ENCODE data around the gene OSBPL6.

OSBPL6 gene

GRCh38 chr2:178397002-178397605, 202.8 kb downstream of the OSBPL6 start:
- Histone ChIP-seq H3K4me3 (ENCODE audit: low read depth, low read length) (no peak overlapping the region), H3K27me3 (replicated peaks) (no peaks in the 10 kb centered on the region), H3K36me3 (replicated peaks) (no peaks in the 10 kb centered on the region), H3K27ac (no peak overlapping the region)
- in situ Hi-C loops (cut with HindIII; ENCODE audit: low pct_ligation_motif_present, low sequenced_read_pairs): no loop called here
- peak; percentile 36 for DNase-seq
- TF ChIP-seq CTCF (IDR thresholded peaks at IDR 0.05; ENCODE audit: low read depth, low read length, missing control alignments): peak; percentile 55

- Histone ChIP-seq H3K36me3 (replicated peaks) (no peaks in the 10 kb centered on the region), H3K4me3 (ENCODE audit: low read depth, low read length) (no peak overlapping the region), H3K27ac (no peak overlapping the region), H3K27me3 (replicated peaks) (no peaks in the 10 kb centered on the region)
- no peak for TF ChIP-seq CTCF (IDR thresholded peaks at IDR 0.05; ENCODE audit: low read depth, low read length, missing control alignments)
- in situ Hi-C loops (cut with HindIII; ENCODE audit: low pct_ligation_motif_present, low sequenced_read_pairs): loop anchor here (25.0 kb wide), 1 partner anchor 265 kb away; no protein-coding TSS in a partner anchor
- DNase-seq: no peak
Observed at GRCh38 chr2:178401994-178402437, 207.7 kb downstream of the OSBPL6 start.

DNA sequence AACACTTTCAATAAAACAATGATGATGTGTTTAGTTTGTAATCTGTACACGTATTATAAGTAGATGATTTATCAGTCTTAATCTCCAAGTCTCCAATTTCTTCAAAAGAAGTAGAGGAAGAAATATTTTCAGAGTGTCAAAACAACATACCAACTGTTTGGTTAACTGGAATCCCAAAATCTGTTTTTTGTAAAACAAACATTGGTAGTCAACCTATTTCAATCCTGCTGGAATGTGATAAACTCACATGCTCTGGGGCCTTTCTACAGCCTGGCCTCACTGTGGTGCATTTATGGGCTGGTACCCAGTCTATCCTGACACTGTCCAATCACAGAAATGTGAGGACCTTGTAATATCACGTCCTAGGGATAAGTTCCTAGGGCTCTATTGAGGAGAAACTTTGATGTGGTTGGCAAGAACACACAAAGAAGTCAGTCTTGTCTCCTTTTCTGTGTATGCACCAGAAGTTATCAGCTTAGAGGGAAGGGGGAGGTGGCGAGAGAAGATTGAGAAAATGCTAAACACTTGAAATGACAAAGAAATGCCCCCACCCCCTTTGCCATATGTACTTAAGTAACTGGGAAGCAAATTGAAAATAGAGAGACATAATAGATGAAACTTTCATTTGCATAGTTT, 209.5 kb downstream of the OSBPL6 start:
- TF ChIP-seq CTCF (IDR thresholded peaks at IDR 0.05; ENCODE audit: low read depth, low read length, missing control alignments): no peak
- no peak for DNase-seq
- in situ Hi-C loops (cut with HindIII; ENCODE audit: low pct_ligation_motif_present, low sequenced_read_pairs): loop anchor here (25.0 kb wide), 1 partner anchor 266 kb away; no protein-coding TSS in a partner anchor

DNA sequence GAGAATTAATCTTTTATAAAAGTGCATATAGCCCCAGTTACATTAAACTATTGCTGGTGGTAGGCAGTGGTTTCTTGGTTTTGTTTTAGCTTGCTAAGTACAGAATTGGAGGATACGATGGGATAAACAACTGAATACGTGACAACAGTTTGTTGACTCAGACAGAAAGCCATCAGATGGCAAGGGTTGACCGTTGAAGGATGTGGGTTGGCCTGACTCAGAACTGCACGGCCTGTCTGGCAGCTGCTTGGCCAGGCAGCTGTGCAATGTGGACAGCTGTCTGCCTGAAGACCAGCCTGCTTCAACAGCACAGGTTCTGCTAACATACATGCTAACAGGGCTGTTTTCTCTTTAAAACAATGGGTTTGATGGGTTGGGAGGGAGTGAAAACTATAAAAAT, 210.1 kb downstream of the OSBPL6 start:
- peak overlapping the region; percentile 25 for H3K27ac ChIP-seq
- no peak overlapping the region for H3K4me3 ChIP-seq (ENCODE audit: low read depth, low read length)
- no peaks in the 10 kb centered on the region for H3K36me3 ChIP-seq (replicated peaks)
- TF ChIP-seq CTCF (IDR thresholded peaks at IDR 0.05; ENCODE audit: low read depth, low read length, missing control alignments): no peak
- H3K27me3 ChIP-seq (replicated peaks): no peaks in the 10 kb centered on the region
- peak; percentile 84 for DNase-seq
- in situ Hi-C loops (cut with HindIII; ENCODE audit: low pct_ligation_motif_present, low sequenced_read_pairs): loop anchor here (25.0 kb wide), 1 partner anchor 267 kb away; no protein-coding TSS in a partner anchor

More for the DNA sequence above, 209.5 kb downstream of the OSBPL6 start:
- Histone ChIP-seq H3K27ac (peak overlapping the region; percentile 25), H3K27me3 (replicated peaks) (no peaks in the 10 kb centered on the region), H3K36me3 (replicated peaks) (no peaks in the 10 kb centered on the region), H3K4me3 (ENCODE audit: low read depth, low read length) (no peak overlapping the region)

DNA sequence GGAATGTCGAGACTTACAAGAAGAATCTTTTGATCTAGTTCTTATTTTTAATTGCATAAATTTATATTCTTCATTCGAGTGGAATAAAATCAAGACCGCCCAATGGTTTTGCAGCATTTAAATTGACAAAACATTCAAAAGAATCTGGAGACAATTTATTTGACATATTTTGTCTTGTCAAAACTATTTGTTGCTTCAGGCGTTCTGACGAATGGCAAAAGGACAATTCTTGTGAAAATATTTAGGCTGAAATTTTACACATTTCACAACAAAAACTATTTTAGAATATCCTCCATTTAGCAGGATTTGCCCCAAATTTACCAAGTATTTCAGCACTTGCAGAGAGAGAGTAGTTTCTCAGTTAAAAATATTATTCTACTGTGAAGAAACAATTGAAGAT, 214.9 kb downstream of the OSBPL6 start:
- in situ Hi-C loops (cut with HindIII; ENCODE audit: low pct_ligation_motif_present, low sequenced_read_pairs): loop anchor here (25.0 kb wide), 1 partner anchor 272 kb away; no protein-coding TSS in a partner anchor
- TF ChIP-seq CTCF (IDR thresholded peaks at IDR 0.05; ENCODE audit: low read depth, low read length, missing control alignments): no peak
- no peaks in the 10 kb centered on the region for H3K36me3 ChIP-seq (replicated peaks)
- no peak overlapping the region for H3K27ac ChIP-seq
- no peak overlapping the region for H3K4me3 ChIP-seq (ENCODE audit: low read depth, low read length)
- H3K27me3 ChIP-seq (replicated peaks): no peaks in the 10 kb centered on the region
- no peak for DNase-seq

Data from brain microvascular endothelial cell (primary cell).